NCI-H2196 (cell line): ENCODE data around the gene JAZF1.
A peak's percentile ranks its signal among the peaks of the same experiment; 100 is the strongest.

ENCODE experiments used
- DNase-seq: peaks from one replicate; lab custom pipeline; 2025; ENCODE audit not compliant: unreplicated experiment; lab: John Stamatoyannopoulos, UW

The JAZF1 gene

DNA sequence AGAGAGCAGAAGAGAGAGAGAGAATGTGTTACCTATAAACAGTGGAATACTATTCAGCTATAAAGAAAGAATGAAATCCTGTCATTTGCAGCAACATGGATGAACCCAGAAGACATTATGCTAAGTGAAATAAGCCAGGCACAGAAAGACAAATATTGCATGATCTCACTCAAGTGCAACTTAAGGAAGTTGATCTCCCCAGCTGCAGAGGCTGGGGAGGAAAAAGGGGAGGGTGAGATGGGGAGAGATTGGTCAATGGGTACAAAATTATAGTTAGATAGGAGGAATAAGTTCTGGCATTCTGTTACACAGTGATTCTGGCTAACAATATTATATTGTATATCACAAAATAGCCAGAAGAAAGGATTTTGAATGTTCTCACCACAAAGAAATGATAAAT is 11.2 kb upstream of the JAZF1 start:
- DNase-seq: no peak

DNA sequence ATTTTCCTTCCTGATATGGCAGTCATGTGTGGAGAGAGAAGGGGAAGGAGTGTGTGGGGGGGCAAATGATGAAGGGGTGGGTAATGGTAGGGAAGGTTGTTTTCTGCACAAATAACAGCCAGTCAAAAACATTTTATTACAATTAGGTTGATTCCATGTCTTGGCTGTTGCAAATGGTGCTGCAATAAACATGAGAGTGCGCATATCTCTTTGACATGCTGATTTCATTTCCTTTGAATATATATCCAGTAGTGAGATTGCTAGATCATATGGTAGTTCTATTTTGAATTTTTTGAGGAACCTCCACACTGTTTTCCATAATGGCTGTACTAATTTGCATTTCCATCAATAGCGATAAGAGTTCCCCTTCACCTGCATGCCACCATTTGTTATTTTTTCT is 10.6 kb upstream of the JAZF1 start:
- no peak for DNase-seq

DNA sequence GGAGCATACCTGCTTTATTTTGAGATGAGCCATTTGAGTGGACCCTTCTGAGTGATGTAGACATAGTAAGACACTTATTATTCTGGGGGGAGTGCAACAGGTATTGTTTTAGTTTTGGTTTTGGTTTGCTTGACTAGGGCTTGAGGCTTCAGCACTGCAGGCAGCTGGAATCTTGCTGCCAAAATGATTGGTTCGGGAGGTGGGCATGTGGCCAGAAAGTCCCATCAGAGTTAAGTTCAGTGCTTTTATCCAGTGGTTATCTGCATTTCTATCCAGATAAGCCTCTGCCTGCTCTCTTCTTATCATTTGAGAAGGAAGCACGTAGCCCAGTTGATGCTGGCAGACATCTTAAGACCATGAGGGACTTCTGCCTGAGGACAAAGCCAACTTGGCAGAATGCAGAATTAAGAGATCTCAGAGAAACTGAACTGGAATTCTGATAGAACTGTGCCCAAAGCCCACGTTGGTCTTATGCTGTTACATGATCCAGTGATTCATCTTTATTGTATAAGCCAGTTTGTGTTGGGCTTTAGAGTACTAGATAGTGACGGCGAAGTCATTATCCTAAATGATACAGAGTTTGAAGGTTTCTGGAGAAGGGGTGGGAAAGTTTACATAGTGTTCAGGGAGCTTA is 9.6 kb upstream of the JAZF1 start:
- no peak for DNase-seq

DNA sequence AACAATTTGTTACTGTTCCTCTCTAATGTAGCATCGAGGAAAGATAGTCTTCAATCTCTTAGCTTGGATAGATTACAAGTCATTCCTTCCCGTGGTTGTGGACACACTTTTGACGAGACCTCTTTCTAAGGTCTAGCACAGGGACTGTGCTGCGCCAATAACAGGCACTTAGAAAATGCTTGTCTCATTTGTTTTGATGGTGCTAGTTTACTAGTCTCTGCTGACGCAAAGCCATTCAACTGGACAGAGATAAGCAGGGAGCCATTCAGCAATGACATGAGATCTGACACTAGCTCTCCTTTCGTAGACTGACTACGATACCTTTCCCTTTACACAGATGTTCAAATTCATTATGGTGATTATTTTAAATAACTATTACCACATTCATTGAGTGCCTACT is 6.4 kb upstream of the JAZF1 start:
- DNase-seq: no peak

DNA sequence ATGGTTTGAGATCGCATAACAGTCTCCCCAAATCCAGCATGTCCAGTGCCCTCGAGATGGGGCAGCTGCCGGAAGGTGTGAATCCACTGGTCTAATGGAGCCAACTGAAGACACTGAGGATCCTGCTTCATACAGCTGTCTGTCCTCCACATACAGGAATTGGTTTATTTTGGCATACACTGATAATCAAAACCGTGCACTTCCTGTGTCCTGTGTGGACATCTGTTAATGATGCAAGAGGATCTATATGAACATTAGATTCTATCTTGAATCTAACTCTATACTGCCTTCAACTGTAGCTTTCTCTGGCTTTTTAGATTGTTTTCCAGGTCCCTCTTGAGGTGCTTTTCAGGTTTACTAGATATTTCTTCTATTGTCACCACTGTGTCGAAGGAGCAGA is 3.0 kb upstream of the JAZF1 start:
- DNase-seq: no peak

DNA sequence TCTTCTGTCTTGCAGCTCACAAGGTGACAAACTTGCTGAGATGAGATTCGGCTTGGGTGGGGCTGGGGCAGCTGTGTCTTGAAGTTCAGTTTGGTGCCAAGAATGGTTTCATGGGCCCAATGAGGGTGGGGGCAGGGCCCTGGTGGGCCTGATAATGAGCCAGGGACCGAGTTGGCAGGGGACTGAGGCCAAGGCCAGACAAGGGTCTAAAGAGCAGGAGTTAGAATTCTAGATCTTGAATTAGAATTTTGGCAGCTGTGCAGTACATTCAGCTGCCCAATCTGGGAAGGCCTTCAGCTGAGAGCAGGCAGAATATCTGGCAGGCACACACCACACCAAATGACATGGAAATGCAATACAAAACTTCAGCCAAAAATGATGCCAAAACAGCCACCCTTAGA is 1.5 kb upstream of the JAZF1 start:
- no peak for DNase-seq

DNA sequence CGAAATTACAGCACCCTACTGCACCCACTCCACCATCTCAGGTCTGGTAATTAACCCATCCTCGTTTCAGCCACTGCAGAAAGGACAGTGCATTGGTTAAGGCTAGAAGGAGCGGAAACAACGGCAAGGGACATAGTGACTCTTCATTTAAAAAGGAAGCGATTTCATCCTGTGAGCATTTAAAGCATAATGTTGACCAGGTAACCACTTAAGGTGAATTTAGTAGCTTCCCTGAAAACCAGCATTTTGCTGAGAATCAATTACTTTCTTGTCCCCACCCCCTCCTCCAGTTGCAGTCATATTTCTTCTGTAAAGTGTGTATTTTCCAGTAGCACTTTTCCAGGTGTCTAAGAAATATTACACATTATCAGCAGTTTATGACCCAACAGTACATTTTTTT is 821 bp upstream of the JAZF1 start:
- no peak for DNase-seq

DNA sequence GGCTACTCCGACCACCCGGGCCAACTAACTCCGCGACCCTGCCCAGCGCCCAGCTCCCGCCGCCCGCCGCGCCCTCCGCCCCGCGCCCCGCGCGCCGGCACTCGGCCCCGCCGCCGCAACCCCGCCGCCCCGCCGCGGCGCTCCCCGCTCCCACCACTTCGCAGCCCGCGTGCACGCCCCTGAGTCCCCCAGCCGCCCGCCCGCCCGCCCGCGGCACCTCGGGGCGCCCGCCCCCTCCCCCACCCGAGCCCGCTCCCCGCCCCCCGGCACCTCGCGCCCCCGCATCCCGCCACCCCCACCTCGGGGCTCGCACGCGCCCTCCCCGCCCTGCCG is 598 bp downstream of the JAZF1 start:
- DNase-seq: no peak

DNA sequence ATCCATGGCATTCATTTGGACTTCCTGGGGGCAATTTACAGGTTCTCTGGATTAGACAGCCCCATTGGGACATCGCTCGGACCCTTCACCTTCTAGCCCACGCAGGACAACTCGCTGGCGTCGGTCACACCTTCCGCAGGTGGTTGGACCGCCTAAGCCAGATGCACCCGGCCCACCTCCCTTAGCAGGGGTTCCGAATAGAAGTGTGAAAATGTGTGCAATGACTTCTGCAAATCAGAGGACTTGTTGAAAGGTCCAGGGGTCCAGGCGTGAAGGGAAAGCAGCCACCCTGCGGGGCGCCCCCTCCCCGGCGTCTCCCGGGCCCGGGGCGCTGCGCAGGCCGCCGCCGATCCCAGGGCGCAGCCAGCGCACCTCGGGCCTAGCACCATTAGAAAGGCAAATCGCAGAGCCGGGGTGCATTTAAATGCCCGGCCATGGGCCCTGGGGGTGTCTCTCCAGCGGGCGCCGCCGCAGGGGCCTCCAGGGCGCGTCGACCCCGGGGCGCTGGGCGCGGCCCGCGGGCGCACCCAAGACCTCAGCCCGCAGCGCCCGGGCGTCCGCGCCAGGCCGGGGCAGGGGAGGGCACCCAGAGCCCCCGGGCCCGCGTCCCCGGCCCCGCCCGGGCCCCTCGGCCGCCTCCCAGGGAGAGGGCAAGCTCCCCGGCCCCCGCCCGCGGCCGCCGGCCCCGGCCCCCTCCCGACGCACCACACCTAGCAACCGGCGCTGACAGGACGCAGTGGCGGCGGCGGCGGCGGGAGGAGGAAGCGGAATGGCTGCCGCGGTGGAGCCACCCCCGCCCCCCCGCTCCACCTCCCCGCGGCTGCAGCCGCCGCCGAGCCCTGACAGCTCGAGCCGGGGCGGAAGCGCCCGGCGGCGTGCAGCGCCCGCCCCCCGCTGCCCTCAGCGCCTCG is 1.2 kb downstream of the JAZF1 start:
- peak; percentile 66 for DNase-seq

DNA sequence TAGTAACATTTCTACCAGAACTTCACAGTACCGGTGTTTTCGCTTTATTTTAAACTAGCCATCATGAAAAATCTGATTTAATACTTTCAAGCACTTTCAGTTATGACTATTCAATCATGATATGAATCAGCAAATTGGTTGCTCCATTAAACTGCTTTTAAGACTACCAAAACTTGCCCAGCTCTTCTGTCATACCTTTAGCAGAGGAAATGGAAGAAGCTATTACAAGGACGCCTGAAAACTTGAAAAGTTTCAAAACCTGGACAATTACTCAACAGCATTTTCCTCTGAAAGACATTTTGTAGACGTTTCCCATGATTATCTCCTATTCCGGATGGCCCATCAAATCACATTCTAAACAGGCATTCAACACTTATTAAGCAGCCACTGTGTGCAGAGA is 2.0 kb downstream of the JAZF1 start:
- no peak for DNase-seq

DNA sequence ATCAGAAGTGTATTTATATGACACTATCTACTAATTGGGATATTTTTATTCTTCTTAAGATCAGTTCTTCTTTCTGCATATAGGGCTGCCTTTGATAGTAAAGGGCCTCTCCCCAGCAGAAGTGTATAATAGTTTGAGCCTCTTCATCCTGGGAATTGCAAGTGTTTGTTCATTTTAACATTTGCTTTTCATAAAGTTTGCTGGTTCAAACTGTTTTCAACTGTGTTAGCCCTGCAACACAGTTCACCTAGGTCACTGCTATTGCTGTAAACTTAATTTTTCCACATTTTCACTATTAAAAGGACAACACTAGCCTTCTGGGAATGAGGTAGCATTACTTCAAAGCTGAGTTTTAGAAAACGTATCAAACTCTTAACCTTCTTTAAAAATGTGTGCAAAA is 2.8 kb downstream of the JAZF1 start:
- DNase-seq: no peak

DNA sequence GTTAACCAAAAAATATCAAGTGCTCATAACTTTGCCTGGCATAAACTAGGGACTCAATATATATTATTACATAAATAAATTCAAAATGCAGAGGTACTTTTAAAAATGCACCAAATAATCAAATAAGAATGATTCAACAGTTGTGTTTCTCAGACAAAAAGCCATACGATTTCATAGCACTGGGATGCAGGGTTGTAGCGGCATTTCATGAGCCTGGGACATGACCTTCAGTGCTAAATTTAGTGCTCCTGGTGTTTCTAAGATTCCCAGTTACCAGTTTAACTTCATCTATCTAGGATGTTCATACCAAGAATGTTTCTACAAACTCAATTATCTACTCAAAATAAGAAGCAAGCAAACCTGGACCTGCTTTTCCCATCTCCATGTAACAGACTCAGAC is 4.0 kb downstream of the JAZF1 start:
- no peak for DNase-seq

DNA sequence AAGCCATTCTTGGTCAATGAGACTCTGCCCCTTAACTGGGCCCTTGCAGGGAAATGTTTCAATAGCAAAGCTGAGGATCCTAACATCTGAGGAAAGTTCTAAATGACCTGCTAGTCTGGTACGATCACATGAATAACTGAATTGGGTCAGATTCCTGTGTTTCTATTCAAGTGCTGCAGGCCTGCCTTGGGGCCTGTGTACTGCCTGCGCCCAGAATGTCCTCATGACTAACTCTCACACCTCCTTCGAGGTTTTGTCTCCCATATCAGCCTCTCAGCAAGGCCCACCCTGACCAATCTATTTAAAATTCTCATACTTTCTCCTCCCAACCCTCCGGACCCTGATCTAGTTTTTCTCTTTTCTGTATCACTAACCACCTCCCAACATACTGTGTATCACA is 4.4 kb downstream of the JAZF1 start:
- no peak for DNase-seq

DNA sequence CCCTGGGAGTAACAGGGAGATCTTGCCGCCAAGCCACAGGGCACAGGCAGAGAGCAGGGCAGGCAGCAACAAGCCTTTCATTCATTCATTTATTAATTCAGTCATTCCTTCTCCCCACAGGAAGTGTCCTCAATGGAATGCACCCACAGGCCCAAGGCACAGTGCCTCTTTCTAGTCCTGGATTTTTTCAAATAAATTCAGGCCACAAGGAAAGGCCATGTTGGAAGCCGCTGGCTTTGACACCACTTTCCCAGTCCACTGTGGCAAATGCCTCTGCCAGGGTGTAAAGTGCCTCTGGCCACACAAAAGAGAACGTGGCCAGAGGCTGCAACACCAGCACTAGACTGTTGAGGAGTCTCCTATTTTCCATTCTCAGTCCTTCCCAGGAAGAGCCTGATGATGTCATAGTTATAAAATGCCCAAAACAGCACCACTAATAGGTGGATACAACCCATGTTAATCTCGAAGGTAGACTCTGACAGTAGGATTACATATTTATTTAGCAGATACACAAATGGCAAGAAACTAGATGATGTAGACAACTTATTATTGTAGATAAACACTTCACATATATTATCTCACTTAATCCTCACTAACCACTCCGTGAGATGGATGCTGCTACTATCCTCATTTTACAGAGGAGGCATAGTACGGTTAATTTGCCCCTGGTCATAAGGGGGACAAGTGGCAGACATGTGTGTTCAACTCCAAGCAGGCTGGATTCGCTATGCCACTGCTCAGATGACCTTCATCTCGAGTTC is 5.5 kb downstream of the JAZF1 start:
- DNase-seq: no peak

DNA sequence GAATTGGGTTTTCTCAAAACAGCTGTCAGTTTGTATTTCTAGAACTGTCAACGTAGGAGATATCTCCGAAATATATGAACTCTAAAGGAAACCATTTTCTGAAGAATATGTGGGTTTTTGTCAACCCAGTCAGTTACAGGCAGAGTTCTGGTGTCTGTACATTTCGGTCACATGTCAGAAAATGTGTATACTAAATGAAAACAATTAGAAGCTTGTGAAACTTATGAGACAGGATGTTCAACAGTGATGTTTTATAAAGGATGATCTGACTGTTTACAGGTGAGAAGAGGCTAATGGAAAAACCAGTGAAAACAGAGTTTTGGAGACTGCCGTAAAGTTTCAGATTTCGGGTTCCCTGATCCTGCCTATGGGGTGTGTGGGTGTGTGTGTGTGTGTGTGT is 6.2 kb downstream of the JAZF1 start:
- DNase-seq: no peak

DNA sequence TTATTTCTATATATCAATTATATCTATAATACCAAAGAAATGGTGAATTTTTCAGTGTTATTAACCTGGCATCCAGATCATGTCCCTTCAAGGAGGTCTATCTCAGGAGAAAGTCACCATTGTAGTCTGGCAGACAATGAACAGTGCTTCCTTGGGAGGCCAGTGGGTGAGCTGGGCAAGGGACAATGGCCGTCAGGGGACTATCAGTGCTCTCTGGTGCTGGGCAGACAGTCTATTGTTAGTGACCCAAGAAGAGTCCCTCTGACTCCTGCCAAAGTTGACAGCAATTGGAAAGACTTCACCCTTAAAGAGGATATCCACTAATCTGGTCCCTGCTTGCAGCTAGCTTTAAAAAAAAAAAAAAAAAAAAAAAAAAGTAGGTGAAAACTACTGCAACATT is 7.1 kb downstream of the JAZF1 start:
- DNase-seq: no peak

DNA sequence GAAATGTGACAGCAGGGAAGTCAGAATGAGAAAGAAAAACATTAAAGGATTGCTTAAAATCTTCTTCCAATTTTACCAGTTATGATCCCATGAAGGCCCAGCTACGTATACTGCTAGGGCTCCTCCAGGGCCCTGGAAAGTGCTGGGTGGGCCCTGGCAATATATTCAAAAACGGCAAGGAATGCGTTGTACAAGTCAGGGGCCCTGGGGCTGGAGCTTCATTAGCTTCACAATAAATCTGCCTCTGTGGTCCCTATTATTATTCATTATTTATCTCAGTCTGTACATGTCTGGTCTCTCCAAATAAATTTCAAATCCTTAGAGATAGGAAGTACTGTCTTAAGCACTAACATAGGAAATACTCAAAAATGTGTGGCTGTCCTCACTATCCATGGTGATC is 7.6 kb downstream of the JAZF1 start:
- no peak for DNase-seq

DNA sequence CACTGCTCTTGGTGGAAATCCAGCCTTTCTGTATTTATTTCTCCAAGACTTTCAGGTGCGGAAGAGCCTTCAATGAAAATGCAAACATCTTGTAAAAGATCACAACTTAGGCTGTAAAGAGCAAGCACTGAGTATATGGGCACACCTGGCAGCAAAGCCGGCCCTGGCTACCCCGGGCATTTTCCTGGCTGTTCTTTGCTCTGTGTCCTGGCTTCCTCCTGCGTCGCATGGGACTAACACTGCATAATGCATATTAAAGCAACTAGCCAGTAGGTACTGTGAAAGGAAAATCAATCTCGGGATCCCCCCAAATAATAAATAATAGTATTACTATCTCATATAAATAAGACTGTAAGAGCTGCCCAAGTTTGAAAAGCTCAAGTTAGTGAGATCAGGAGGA is 9.9 kb downstream of the JAZF1 start:
- DNase-seq: no peak

DNA sequence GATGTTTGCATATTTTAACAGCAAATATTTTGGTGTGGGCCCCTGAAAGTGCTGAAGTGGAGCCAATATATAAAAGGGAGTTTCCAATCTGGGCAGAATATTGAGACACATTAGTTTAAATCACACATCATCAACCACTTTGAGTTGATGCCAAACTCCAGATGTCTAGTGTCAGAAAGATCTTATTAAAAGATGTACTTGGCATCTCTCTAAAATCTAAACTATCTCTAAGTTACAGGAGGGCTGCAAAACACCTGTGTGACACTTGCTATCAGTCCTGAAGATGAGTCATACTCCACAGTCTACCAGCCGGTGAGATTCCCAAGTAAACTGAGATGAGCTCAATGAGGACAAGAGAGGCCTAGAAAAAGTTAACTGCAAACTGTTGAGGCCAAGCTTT is 11.4 kb downstream of the JAZF1 start:
- no peak for DNase-seq

DNA sequence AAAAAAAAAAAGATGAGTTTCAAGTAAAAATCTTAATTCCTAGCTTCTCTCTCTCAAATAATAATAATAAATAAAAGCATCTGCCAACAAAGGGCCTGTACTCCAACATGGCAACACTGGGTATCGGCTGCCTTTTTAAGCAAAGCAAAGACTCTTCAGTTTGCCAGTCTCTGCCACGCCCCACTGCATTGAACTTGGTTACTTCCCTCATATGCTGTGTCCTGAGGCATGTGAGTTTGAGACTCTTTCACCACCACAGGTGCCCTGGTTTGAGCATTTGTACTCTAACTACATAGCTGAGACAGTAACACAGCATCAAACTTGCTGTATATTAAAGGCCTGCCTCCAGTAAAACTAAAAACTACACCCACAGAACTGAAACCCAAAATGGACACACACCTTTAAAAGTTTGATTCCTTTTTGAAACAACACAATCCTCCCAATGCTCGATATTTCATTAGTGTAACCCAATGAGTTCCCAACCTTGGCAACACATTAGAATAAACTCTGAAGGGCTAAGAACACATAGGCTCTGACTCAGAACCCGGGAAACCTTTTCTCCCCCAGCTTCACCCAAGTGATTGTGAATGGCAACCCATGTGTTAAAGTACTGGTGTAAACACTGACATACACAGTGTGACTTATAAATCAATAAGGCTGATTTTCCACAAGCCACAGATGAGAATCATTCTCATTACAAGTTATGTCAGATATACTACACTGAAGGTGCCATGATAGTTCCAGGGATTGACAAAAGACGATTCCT is 12.0 kb downstream of the JAZF1 start:
- DNase-seq: no peak

DNA sequence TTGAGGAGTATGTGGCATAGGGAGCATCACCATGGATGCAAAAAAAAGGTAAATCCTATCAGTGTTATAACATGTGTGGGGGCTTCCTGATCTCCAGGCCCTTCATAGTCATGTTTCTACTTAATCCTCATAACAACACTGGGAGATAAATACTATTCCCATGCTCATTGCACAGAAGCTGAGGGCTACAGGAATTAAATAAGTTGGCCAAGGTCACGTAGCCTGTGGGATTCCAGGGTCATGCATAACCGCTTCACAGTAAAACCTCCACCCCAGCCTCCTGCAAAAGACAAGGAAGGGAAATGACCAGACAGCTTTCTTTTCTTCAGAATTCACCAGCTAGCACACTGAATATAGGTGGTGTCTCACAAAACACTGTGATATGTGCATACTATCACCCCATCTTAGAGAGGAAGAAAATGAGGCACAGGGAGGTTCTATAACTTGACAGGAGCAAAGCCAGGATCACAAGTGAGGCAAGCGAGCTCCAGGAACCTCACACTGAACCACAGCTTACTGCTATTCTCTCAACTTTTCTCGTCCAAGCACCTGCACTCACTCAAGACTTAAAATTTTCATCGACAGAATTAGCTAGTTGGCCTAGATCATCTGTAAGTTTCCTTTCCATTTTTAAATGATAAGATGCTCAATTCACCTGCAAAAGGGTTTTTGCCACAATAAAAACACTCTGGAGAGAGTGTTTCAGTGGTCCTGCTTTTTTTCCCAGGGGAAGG is 13.4 kb downstream of the JAZF1 start:
- no peak for DNase-seq
